C4-2B (cell line): Measurements from ENCODE around the gene PHACTR1.

Experiments used
- CTCF ChIP-seq: fragments of 450-650 bp; conservative IDR thresholded peaks from 2 replicates; pipeline ENCODE4 v1.5.1; 2017; ENCODE audit warnings: mild to moderate bottlenecking
- ZFX ChIP-seq: fragments of 450-650 bp; IDR thresholded peaks from 2 replicates; pipeline ENCODE4 v1.6.1; 2017

DNA sequence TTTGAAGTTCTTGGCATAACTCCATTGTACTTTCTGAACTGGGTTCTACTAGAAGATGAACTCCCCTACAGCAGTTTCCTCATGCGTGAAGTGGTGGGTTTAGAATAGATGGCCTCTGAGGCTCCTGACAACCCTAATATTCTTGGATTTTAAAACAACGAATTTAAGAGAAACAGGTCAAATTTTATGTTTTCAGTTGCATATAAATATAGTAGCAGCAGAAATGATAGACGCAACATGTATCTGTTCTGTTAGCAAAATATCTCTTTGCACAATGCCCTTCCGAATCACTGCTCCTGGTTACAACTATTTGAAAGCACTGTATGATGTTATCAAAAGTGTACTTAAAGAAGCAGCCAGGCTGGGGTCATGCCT, 364.6 kb downstream of the PHACTR1 start:
- no peak for TF ChIP-seq CTCF
- no peak for TF ChIP-seq ZFX
